ENCODE measurements around the gene LEF1.

GRCh38 chr4:108099838-108100237 is 68.9 kb downstream of the LEF1 start:
- TF ChIP-seq CTCF (IDR thresholded peaks at IDR 0.05): no peak
- no peak for TF ChIP-seq EZH2 (IDR thresholded peaks at IDR 0.05)
- TF ChIP-seq EZH2phosphoT487 (IDR thresholded peaks at IDR 0.05): no peak

Measured in neural progenitor cell (in vitro differentiated cells).